Endodermal cell (in vitro differentiated cells): ENCODE data around the gene NRDC. TPM values are rescaled to one million over a fixed set of nuclear protein-coding genes. Genes with fewer than 3 reads are reported as not detected.

ENCODE experiments used
- DNase-seq: peaks from one replicate; pipeline ENCODE4 v3.0.0-alpha.2; 2017
- H3K27ac ChIP-seq: 2 replicates; pipeline ENCODE4 v1.5.1; 2013; ENCODE audit warnings: mild to moderate bottlenecking, low read depth, low read length, moderate library complexity
- H3K27me3 ChIP-seq: 2 replicates; pipeline ENCODE4 v1.6.1; 2013; ENCODE audit warnings: mild to moderate bottlenecking, low read length, moderate library complexity; ENCODE audit not compliant: insufficient read depth, control insufficient read depth, poor library complexity, severe bottlenecking
- H3K36me3 ChIP-seq: 2 replicates; pipeline ENCODE4 v1.7.0; 2013; ENCODE audit warnings: mild to moderate bottlenecking, low read length, moderate library complexity; ENCODE audit not compliant: control insufficient read depth, insufficient read depth
- H3K4me1 ChIP-seq: one replicate; pipeline ENCODE4 v1.7.0; 2013; ENCODE audit warnings: low read length; ENCODE audit not compliant: control insufficient read depth, insufficient read depth
- H3K4me3 ChIP-seq: 2 replicates; pipeline ENCODE4 v1.5.1; 2013; ENCODE audit warnings: mild to moderate bottlenecking, low read length, moderate library complexity
- H3K9ac ChIP-seq: 2 replicates; pipeline ENCODE4 v1.6.1; 2013; ENCODE audit warnings: mild to moderate bottlenecking, low read length, moderate library complexity; ENCODE audit not compliant: poor library complexity, severe bottlenecking; ENCODE audit errors: extremely low read depth
- H3K9me3 ChIP-seq: 2 replicates; pipeline ENCODE4 v1.6.1; 2013; ENCODE audit warnings: mild to moderate bottlenecking, low read length, moderate library complexity; ENCODE audit not compliant: control insufficient read depth
- H3K27ac Mint-ChIP-seq: 2 replicates; pipeline ENCODE4 v1.8.0; 2020; ENCODE audit warnings: mixed read lengths
- H3K27me3 Mint-ChIP-seq: 2 replicates; pipeline ENCODE4 v1.8.0; 2021; ENCODE audit warnings: mild to moderate bottlenecking, mixed read lengths; ENCODE audit not compliant: insufficient read depth
- H3K36me3 Mint-ChIP-seq: 2 replicates; pipeline ENCODE4 v1.8.0; 2020; ENCODE audit warnings: low read depth, mixed read lengths
- H3K4me1 Mint-ChIP-seq: 2 replicates; pipeline ENCODE4 v1.8.0; 2020; ENCODE audit warnings: mixed read lengths
- H3K4me3 Mint-ChIP-seq: 2 replicates; pipeline ENCODE4 v1.8.0; 2020; ENCODE audit warnings: mild to moderate bottlenecking, moderate library complexity, mixed read lengths
- H3K9me3 Mint-ChIP-seq: 2 replicates; pipeline ENCODE4 v1.8.0; 2020; ENCODE audit warnings: mild to moderate bottlenecking, mixed read lengths
- CTCF ChIP-seq: fragments of 200-600 bp; sonication (generic); conservative IDR thresholded peaks from 2 replicates; pipeline ENCODE4 v1.5.0; 2021; ENCODE audit warnings: antibody characterized with exemption, mild to moderate bottlenecking
- WGBS, 2 experiments: methylation state at CpG; one replicate each; pipeline versions ENCODE4 v1.1.5 to v1.1.7; 2013; ENCODE audit warnings: missing lambda C conversion rate in 2 of 2, mixed read lengths in 1 of 2; ENCODE audit not compliant: insufficient coverage in 1 of 2, insufficient read length in 1 of 2; 5-methylcytosine and 5-hydroxymethylcytosine counted together
- total RNA-seq, 2 donors: library from RNA; stranded (reverse); fragmentation: NEBNext Ultra II Directional in 1 of 2; extraction: Animal tissue kit (Norgen Biotek cat#: 25700) in 1 of 2; gene quantifications; 2 replicates in 1 of 2; 3 replicates in 1 of 2; pipeline ENCODE4 v1.2.1, GENCODE V29; 2021

NRDC gene
- total RNA-seq, 2 donors from 2014 or later = 160 to 202 TPM

- Histone ChIP-seq H3K9me3 (no peaks in the 10 kb centered on the region), H3K9ac (no peak overlapping the region), H3K27me3 (no peaks in the 10 kb centered on the region), H3K27ac (no peak overlapping the region), H3K36me3 (peaks cover 54% of the 10 kb centered on the region), H3K4me1 (peaks cover 4% of the 10 kb centered on the region), H3K4me3 (no peak overlapping the region)
- Mint-ChIP-seq H3K4me1 (peaks cover 17% of the 10 kb centered on the region), H3K9me3 (no peaks in the 10 kb centered on the region), H3K27me3 (no peaks in the 10 kb centered on the region), H3K36me3 (peaks cover 63% of the 10 kb centered on the region), H3K27ac (no peak overlapping the region), H3K4me3 (no peak overlapping the region)
- DNase-seq = no peak
- TF ChIP-seq CTCF = no peak
- WGBS, 2 experiments = 92 to 94% methylated on average over 2 to 3 of the region's 3 CpGs
Observed at GRCh38 chr1:51915951-51916350, 37.4 kb upstream of the NRDC start.

- TF ChIP-seq CTCF = no peak
- 94 to 99% methylated on average over 7 of the region's 7 CpGs for WGBS, 2 experiments
- no peaks in the 10 kb centered on the region for H3K9me3 ChIP-seq
- H3K4me3 ChIP-seq = no peak overlapping the region
- no peak overlapping the region for H3K4me3 Mint-ChIP-seq
- DNase-seq = no peak
- peaks cover 58% of the 10 kb centered on the region for H3K36me3 Mint-ChIP-seq
- H3K36me3 ChIP-seq = peaks cover 35% of the 10 kb centered on the region
- H3K27me3 Mint-ChIP-seq = no peaks in the 10 kb centered on the region
- H3K27ac ChIP-seq = no peak overlapping the region
- H3K9ac ChIP-seq = no peak overlapping the region
- peaks cover 18% of the 10 kb centered on the region for H3K4me1 Mint-ChIP-seq
- H3K4me1 ChIP-seq = no peaks in the 10 kb centered on the region
- H3K9me3 Mint-ChIP-seq = no peaks in the 10 kb centered on the region
- no peak overlapping the region for H3K27ac Mint-ChIP-seq
- H3K27me3 ChIP-seq = no peaks in the 10 kb centered on the region
Observed at GRCh38 chr1:51912881-51913280, 34.4 kb upstream of the NRDC start.

- H3K4me3 Mint-ChIP-seq = no peak overlapping the region
- H3K9me3 Mint-ChIP-seq = peaks cover 12% of the 10 kb centered on the region
- WGBS, 2 experiments = 92% methylated on average over 3 to 4 of the region's 4 CpGs
- Histone ChIP-seq H3K4me3 (no peak overlapping the region), H3K4me1 (no peaks in the 10 kb centered on the region), H3K9me3 (no peaks in the 10 kb centered on the region), H3K27ac (no peak overlapping the region), H3K36me3 (peaks cover 15% of the 10 kb centered on the region), H3K27me3 (no peaks in the 10 kb centered on the region), H3K9ac (no peak overlapping the region)
- peaks cover 46% of the 10 kb centered on the region for H3K36me3 Mint-ChIP-seq
- no peak overlapping the region for H3K27ac Mint-ChIP-seq
- no peak for DNase-seq
- no peak for TF ChIP-seq CTCF
- H3K4me1 Mint-ChIP-seq = peaks cover 18% of the 10 kb centered on the region
- no peaks in the 10 kb centered on the region for H3K27me3 Mint-ChIP-seq
Observed at GRCh38 chr1:51910221-51911000, 31.9 kb upstream of the NRDC start.
